GM12878 (cell line): ENCODE results near the gene ADAMTSL2. TPM values are rescaled to one million over a fixed set of nuclear protein-coding genes. Genes with fewer than 3 reads are reported as not detected.

Source experiments
- ATAC-seq: fragments of 200-7000 bp; cut with Tn5 transposase; 3 replicates; pipeline ENCODE4 v1.9.1; 2020; ENCODE audit warnings: mild to moderate bottlenecking, moderate library complexity
- BruUV-seq: library from RNA; stranded (reverse); fragments of 400-500 nt; replicated peaks from 2 replicates; lab custom pipeline; 2021; lab: Mats Ljungman, UMichigan
- CTCF ChIA-PET: fragments of 300-600 bp; sonication (Branson Sonifier 250); formaldehyde crosslinking; extraction: SDS; loops from one replicate; lab custom pipeline; 2021; ENCODE audit warnings: inconsistent platforms; lab: Yijun Ruan, JAX
- POLR2A ChIA-PET: fragments of 350-600 bp; formaldehyde crosslinking; extraction: SDS; loops from one replicate; lab custom pipeline; 2021; ENCODE audit warnings: inconsistent platforms; lab: Charles Lee
- RAD21 ChIA-PET: fragments of 300-600 bp; sonication (Branson Sonifier 250); formaldehyde crosslinking; loops from one replicate; lab custom pipeline; 2023; ENCODE audit warnings: antibody characterized with exemption; ENCODE audit not compliant: unreplicated experiment; lab: Charles Lee
- SMC1A ChIA-PET: fragments of 300-600 bp; sonication (Branson Sonifier 250); formaldehyde crosslinking; loops from one replicate; lab custom pipeline; 2023; ENCODE audit not compliant: unreplicated experiment, uncharacterized antibody; lab: Charles Lee
- DNase-seq: peaks from one replicate; pipeline ENCODE4 v3.0.0-alpha.2; 2011; ENCODE audit warnings: low read depth, low spot score
- FAIRE-seq: peaks from 3 replicates; lab custom pipeline; 2011; peaks lifted over from hg19 to GRCh38; lab: Jason Lieb, UNC
- H2AFZ ChIP-seq: 2 replicates; pipeline ENCODE4 v1.6.0; 2011; ENCODE audit warnings: low read depth, low read length, control low read depth; ENCODE audit not compliant: control insufficient read depth
- H3K27ac ChIP-seq: 2 replicates; pipeline ENCODE4 v1.5.1; 2011; ENCODE audit warnings: control low read depth; ENCODE audit not compliant: control insufficient read depth, insufficient read depth
- H3K27me3 ChIP-seq, 2 experiments: replicated peaks in 1 of 2; 2 replicates each; pipeline versions ENCODE4 v1.6.0 to v1.6.1; 2011; ENCODE audit warnings: low read length in 1 of 2; ENCODE audit not compliant: control insufficient read depth in 2 of 2, insufficient read depth in 2 of 2
- H3K36me3 ChIP-seq, 2 experiments: 2 replicates each; pipeline ENCODE4 v1.5.1; 2011; ENCODE audit warnings: low read length in 1 of 2; ENCODE audit not compliant: control insufficient read depth in 2 of 2, insufficient read depth in 2 of 2
- H3K4me1 ChIP-seq: 2 replicates; pipeline ENCODE4 v1.6.1; 2011; ENCODE audit warnings: mild to moderate bottlenecking, low read length, moderate library complexity, mixed read lengths; ENCODE audit not compliant: control insufficient read depth, insufficient read depth
- H3K4me2 ChIP-seq: 2 replicates; pipeline ENCODE4 v1.6.0; 2011; ENCODE audit warnings: control low read depth; ENCODE audit not compliant: control insufficient read depth, insufficient read depth
- H3K4me3 ChIP-seq: fragments of 200-600 bp; sonication (generic); 2 replicates; pipeline ENCODE4 v1.5.1; 2016
- H3K79me2 ChIP-seq: 2 replicates; pipeline ENCODE4 v1.6.0; 2011; ENCODE audit warnings: low read length; ENCODE audit not compliant: control insufficient read depth, insufficient read depth
- H3K9ac ChIP-seq: 2 replicates; pipeline ENCODE4 v1.8.0; 2011; ENCODE audit warnings: low read length, control low read depth, mixed read lengths; ENCODE audit not compliant: control insufficient read depth, insufficient read depth
- H3K9me3 ChIP-seq: replicated peaks from 3 replicates; pipeline ENCODE4 v1.5.1; 2011; ENCODE audit warnings: mild to moderate bottlenecking, low read length; ENCODE audit not compliant: control insufficient read depth, insufficient read depth
- H4K20me1 ChIP-seq: 2 replicates; pipeline ENCODE4 v1.6.0; 2011; ENCODE audit not compliant: control insufficient read depth, insufficient read depth
- HDAC2 ChIP-seq: fragments of 200-600 bp; sonication (generic); IDR thresholded peaks from 2 replicates; pipeline ENCODE4 v1.6.1; 2017
- ZBED1 ChIP-seq: IDR thresholded peaks from 2 replicates; pipeline ENCODE4 v1.6.1; 2016; ENCODE audit warnings: borderline replicate concordance
- ZZZ3 ChIP-seq: IDR thresholded peaks from 2 replicates; pipeline ENCODE4 v1.6.1; 2011; ENCODE audit warnings: low read depth; ENCODE audit not compliant: control insufficient read depth, insufficient read length
- WGBS: methylation state at CpG from one replicate; pipeline ENCODE4 v1.1.6; 2016; ENCODE audit warnings: low lambda C conversion rate; ENCODE audit not compliant: insufficient replicate concordance, insufficient coverage; ENCODE audit errors: missing lambda C conversion rate; 5-methylcytosine and 5-hydroxymethylcytosine counted together
- in situ Hi-C: fragments of 300-500 bp; cut with MboI; formaldehyde crosslinking; loops from 9 replicates; pipeline ENCODE4 v1.14.3; 2018; ENCODE audit warnings: mixed read lengths
- intact Hi-C: fragments of 100-400 bp; cut with micrococcal nuclease; formaldehyde crosslinking; loops from one replicate; pipeline ENCODE4 v1.14.2; 2022; ENCODE audit not compliant: unreplicated experiment
- polyA plus RNA-seq, 11 experiments: library from polyadenylated mRNA; depleted of rRNA in 4 of 11; unstranded in 6 of 11; stranded (reverse) in 5 of 11; fragments of >200 nt; fragmentation: Nextera tagmentation in 4 of 11; fragmentation: Illumina TruSeq in 1 of 11; extraction: Ambion mirVana in 4 of 11; extraction: Trizol in 1 of 11; gene quantifications; 1 replicate in 1 of 11; 2 replicates in 10 of 11; pipeline versions ENCODE4 v1.2.1 to v1.2.3, GENCODE V29; 2011 to 2016; ENCODE audit warnings: inconsistent platforms in 2 of 11, missing spikeins in 2 of 11, low read depth in 1 of 11
- total RNA-seq, 4 experiments: library from RNA; depleted of rRNA in 3 of 4; stranded (reverse); fragments of >200 nt in 3 of 4; fragmentation: Illumina TruSeq in 1 of 4; extraction: Trizol in 1 of 4; gene quantifications; 2 replicates each; pipeline versions ENCODE4 v1.2.1 to v1.2.3, GENCODE V29; 2013 to 2021
- TF ChIP-seq, protein P1 (sequence below): fragments of 150-350 bp; IDR thresholded peaks from 2 replicates; pipeline ENCODE4 v1.6.1; 2016; ENCODE audit warnings: low read depth, low read length
- TF ChIP-seq, protein P2 (sequence below): fragments of 450-650 bp; IDR thresholded peaks from 2 replicates; pipeline ENCODE4 v1.6.1; 2017; ENCODE audit warnings: low read depth, mild to moderate bottlenecking, moderate library complexity
- TF ChIP-seq, protein P3 (sequence below): fragments of 450-650 bp; IDR thresholded peaks from 2 replicates; pipeline ENCODE4 v1.6.1; 2018; ENCODE audit warnings: mild to moderate bottlenecking, low read depth, moderate library complexity; ENCODE audit not compliant: partially characterized antibody
- TF ChIP-seq, protein P4 (sequence below): fragments of 450-650 bp; IDR thresholded peaks from 2 replicates; pipeline ENCODE4 v1.6.1; 2017; ENCODE audit warnings: mild to moderate bottlenecking, low read depth, inconsistent platforms; ENCODE audit not compliant: poor library complexity, severe bottlenecking

Gene ADAMTSL2
- total and polyA plus RNA-seq, 10 of the 15 experiments (the other 5 are each of a cell fraction or from before 2014, with no cell fraction given), result 0.07 TPM; not detected in 9

DNA sequence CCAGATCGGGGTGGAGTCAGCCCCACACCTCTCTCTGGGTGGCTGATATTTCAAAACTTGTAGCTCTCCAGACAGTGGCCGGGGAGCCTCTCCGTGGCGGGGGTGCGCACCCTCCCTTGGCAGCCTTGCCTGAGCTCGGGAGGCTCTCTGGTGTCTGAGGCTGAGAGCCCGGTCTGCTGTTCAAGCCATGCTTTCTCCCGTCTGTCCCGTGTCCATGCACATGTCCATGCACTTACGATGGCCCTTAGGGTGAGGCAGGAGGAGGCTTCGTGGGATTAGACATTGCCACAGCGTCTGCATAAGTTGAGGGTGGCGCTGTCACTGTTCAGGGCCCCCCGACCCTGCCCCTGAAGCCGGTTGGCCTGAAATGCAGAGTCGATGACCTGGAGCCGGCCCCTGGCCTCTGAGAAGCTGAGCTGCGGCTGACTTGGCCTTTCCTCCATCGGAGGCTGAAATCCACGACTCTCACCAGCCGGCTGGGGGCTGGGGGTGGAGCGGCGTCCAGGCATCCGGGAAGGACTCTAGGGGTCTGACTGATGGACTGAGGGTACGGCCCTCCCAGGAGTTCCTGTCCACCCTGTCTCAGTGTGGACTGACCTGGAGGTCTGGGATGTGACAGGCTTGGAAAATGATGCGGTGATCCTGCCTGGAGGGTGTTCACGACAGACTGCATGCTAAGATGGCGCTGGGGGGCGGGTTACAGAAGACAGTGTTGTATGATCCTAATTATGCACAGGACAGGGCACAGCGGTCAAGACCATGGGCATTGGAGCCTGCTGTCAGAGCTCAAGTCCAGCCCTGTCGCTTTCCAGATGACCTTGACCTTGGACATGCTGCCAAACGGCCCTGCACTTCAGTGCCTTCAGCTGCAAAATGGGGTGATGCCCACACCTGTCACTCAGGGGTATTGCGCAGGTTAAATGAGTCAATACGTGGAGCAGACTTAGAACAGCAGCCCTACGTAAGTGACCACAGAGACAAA is 37.4 kb upstream of the ADAMTSL2 start:
- in situ Hi-C loops, result no loop called here
- no peak for FAIRE-seq
- TF ChIP-seq ZZZ3, result no peak
- no peak for TF ChIP-seq HDAC2
- TF ChIP-seq, protein P1, sequence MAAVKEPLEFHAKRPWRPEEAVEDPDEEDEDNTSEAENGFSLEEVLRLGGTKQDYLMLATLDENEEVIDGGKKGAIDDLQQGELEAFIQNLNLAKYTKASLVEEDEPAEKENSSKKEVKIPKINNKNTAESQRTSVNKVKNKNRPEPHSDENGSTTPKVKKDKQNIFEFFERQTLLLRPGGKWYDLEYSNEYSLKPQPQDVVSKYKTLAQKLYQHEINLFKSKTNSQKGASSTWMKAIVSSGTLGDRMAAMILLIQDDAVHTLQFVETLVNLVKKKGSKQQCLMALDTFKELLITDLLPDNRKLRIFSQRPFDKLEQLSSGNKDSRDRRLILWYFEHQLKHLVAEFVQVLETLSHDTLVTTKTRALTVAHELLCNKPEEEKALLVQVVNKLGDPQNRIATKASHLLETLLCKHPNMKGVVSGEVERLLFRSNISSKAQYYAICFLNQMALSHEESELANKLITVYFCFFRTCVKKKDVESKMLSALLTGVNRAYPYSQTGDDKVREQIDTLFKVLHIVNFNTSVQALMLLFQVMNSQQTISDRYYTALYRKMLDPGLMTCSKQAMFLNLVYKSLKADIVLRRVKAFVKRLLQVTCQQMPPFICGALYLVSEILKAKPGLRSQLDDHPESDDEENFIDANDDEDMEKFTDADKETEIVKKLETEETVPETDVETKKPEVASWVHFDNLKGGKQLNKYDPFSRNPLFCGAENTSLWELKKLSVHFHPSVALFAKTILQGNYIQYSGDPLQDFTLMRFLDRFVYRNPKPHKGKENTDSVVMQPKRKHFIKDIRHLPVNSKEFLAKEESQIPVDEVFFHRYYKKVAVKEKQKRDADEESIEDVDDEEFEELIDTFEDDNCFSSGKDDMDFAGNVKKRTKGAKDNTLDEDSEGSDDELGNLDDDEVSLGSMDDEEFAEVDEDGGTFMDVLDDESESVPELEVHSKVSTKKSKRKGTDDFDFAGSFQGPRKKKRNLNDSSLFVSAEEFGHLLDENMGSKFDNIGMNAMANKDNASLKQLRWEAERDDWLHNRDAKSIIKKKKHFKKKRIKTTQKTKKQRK, result no peak
- no peak for TF ChIP-seq ZBED1
- TF ChIP-seq, protein P2, sequence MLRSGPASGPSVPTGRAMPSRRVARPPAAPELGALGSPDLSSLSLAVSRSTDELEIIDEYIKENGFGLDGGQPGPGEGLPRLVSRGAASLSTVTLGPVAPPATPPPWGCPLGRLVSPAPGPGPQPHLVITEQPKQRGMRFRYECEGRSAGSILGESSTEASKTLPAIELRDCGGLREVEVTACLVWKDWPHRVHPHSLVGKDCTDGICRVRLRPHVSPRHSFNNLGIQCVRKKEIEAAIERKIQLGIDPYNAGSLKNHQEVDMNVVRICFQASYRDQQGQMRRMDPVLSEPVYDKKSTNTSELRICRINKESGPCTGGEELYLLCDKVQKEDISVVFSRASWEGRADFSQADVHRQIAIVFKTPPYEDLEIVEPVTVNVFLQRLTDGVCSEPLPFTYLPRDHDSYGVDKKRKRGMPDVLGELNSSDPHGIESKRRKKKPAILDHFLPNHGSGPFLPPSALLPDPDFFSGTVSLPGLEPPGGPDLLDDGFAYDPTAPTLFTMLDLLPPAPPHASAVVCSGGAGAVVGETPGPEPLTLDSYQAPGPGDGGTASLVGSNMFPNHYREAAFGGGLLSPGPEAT, result no peak
- TF ChIP-seq, protein P3, sequence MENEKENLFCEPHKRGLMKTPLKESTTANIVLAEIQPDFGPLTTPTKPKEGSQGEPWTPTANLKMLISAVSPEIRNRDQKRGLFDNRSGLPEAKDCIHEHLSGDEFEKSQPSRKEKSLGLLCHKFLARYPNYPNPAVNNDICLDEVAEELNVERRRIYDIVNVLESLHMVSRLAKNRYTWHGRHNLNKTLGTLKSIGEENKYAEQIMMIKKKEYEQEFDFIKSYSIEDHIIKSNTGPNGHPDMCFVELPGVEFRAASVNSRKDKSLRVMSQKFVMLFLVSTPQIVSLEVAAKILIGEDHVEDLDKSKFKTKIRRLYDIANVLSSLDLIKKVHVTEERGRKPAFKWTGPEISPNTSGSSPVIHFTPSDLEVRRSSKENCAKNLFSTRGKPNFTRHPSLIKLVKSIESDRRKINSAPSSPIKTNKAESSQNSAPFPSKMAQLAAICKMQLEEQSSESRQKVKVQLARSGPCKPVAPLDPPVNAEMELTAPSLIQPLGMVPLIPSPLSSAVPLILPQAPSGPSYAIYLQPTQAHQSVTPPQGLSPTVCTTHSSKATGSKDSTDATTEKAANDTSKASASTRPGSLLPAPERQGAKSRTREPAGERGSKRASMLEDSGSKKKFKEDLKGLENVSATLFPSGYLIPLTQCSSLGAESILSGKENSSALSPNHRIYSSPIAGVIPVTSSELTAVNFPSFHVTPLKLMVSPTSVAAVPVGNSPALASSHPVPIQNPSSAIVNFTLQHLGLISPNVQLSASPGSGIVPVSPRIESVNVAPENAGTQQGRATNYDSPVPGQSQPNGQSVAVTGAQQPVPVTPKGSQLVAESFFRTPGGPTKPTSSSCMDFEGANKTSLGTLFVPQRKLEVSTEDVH, result no peak
- TF ChIP-seq, protein P4, sequence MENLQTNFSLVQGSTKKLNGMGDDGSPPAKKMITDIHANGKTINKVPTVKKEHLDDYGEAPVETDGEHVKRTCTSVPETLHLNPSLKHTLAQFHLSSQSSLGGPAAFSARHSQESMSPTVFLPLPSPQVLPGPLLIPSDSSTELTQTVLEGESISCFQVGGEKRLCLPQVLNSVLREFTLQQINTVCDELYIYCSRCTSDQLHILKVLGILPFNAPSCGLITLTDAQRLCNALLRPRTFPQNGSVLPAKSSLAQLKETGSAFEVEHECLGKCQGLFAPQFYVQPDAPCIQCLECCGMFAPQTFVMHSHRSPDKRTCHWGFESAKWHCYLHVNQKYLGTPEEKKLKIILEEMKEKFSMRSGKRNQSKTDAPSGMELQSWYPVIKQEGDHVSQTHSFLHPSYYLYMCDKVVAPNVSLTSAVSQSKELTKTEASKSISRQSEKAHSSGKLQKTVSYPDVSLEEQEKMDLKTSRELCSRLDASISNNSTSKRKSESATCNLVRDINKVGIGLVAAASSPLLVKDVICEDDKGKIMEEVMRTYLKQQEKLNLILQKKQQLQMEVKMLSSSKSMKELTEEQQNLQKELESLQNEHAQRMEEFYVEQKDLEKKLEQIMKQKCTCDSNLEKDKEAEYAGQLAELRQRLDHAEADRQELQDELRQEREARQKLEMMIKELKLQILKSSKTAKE, result no peak

More for the DNA sequence above, 37.4 kb upstream of the ADAMTSL2 start:
- Histone ChIP-seq H4K20me1 (no peaks in the 10 kb centered on the region), H2AFZ (no peak overlapping the region), H3K27me3 (peaks cover 0 to 3% of the 10 kb centered on the region in 2 experiments; a peak in 2 of 4 replicates), H3K4me3 (no peak overlapping the region), H3K27ac (no peak overlapping the region), H3K79me2 (no peaks in the 10 kb centered on the region), H3K9ac (no peak overlapping the region), H3K4me2 (no peak overlapping the region), H3K9me3 (peaks cover 4% of the 10 kb centered on the region; the same call in 2 of the 3 replicates), H3K36me3 (no peaks in the 10 kb centered on the region), H3K4me1 (no peaks in the 10 kb centered on the region)
- RAD21 ChIA-PET, result no interaction called here
- ATAC-seq (no peak), DNase-seq (no peak)
- intact Hi-C loops, result no loop called here
- no TSS peak for BruUV-seq
- WGBS, result 42% methylated on average over 31 of the region's 35 CpGs
- SMC1A ChIA-PET, result no interaction called here
- POLR2A ChIA-PET, result no interaction called here
- CTCF ChIA-PET, result interaction anchor here (0.9 kb wide), 1 partner anchor 11 kb away, joined by 3 read pairs; no protein-coding TSS in a partner anchor
